MCF 10A (cell line): ENCODE data around the gene EPHA8. TPM values are rescaled to one million over a fixed set of nuclear protein-coding genes. Genes with fewer than 3 reads are reported as not detected.

Source experiments
- BruUV-seq: library from RNA; stranded (reverse); fragments of 400-500 nt; replicated peaks from 2 replicates; lab custom pipeline; 2021; lab: Mats Ljungman, UMichigan
- CTCF ChIA-PET: fragments of 300-600 bp; sonication (Branson Sonifier 250); formaldehyde crosslinking; extraction: SDS; loops from one replicate; lab custom pipeline; 2021; ENCODE audit warnings: antibody characterized with exemption, inconsistent platforms; lab: Yijun Ruan, JAX
- POLR2A ChIA-PET: fragments of 300-600, 350-650 bp; sonication (Branson Sonifier 250); formaldehyde crosslinking; extraction: SDS; loops from one replicate; lab custom pipeline; 2020; ENCODE audit warnings: antibody characterized with exemption, inconsistent platforms; lab: Yijun Ruan, JAX
- DNase-seq: peaks from one replicate; pipeline ENCODE4 v3.0.0-alpha.2; 2018; ENCODE audit not compliant: unreplicated experiment
- H3K27ac Mint-ChIP-seq: one replicate; pipeline ENCODE4 v1.8.0; 2022; ENCODE audit warnings: mild to moderate bottlenecking, low read depth, mixed read lengths; ENCODE audit not compliant: unreplicated experiment
- H3K27me3 Mint-ChIP-seq: one replicate; pipeline ENCODE4 v1.8.0; 2022; ENCODE audit warnings: mixed read lengths; ENCODE audit not compliant: insufficient read depth, unreplicated experiment
- H3K36me3 Mint-ChIP-seq: one replicate; pipeline ENCODE4 v1.8.0; 2022; ENCODE audit warnings: mild to moderate bottlenecking, moderate library complexity, mixed read lengths; ENCODE audit not compliant: insufficient read depth, unreplicated experiment
- H3K4me1 Mint-ChIP-seq: one replicate; pipeline ENCODE4 v1.8.0; 2022; ENCODE audit warnings: mixed read lengths; ENCODE audit not compliant: insufficient read depth, unreplicated experiment
- H3K4me3 Mint-ChIP-seq: one replicate; pipeline ENCODE4 v1.8.0; 2022; ENCODE audit warnings: mild to moderate bottlenecking, moderate library complexity, mixed read lengths; ENCODE audit not compliant: unreplicated experiment
- H3K9me3 Mint-ChIP-seq: one replicate; pipeline ENCODE4 v1.8.0; 2022; ENCODE audit warnings: mixed read lengths; ENCODE audit not compliant: unreplicated experiment
- CTCF ChIP-seq: fragments of 200-600 bp; IDR thresholded peaks from one replicate; pipeline ENCODE4 v1.8.0; 2022; ENCODE audit warnings: antibody characterized with exemption, mild to moderate bottlenecking; ENCODE audit not compliant: unreplicated experiment
- intact Hi-C: fragments of 100-400 bp; cut with micrococcal nuclease; formaldehyde crosslinking; loops from 2 replicates; pipeline ENCODE4 v1.14.1; 2022
- total RNA-seq: library from RNA; stranded (reverse); gene quantifications from 2 replicates; pipeline ENCODE4 v1.2.3, GENCODE V29; 2022

The EPHA8 gene
- total RNA-seq, 1 experiment from 2014 or later: not detected

GRCh38 chr1:22547818-22548462 is 15.3 kb upstream of the EPHA8 start:
- no peak for DNase-seq
- intact Hi-C loops: no loop called here
- Mint-ChIP-seq H3K36me3 (no peaks in the 10 kb centered on the region), H3K9me3 (no peaks in the 10 kb centered on the region), H3K27ac (no peak overlapping the region), H3K27me3 (peaks cover 51% of the 10 kb centered on the region), H3K4me1 (peaks cover 6% of the 10 kb centered on the region), H3K4me3 (no peak overlapping the region)
- no peak for TF ChIP-seq CTCF
- CTCF ChIA-PET: no interaction called here
- BruUV-seq: no TSS peak
- POLR2A ChIA-PET: interaction anchor here (0.7 kb wide), 1 partner anchor 781 kb away, joined by 5 read pairs; no protein-coding TSS in a partner anchor

GRCh38 chr1:22550021-22550420 is 13.3 kb upstream of the EPHA8 start:
- ChIA-PET POLR2A (no interaction called here), CTCF (interaction anchor here (0.6 kb wide), 1 partner anchor 1941 kb away, joined by 3 read pairs; no protein-coding TSS in a partner anchor)
- intact Hi-C loops: no loop called here
- Mint-ChIP-seq H3K36me3 (no peaks in the 10 kb centered on the region), H3K27ac (no peak overlapping the region), H3K4me1 (peaks cover 6% of the 10 kb centered on the region), H3K4me3 (no peak overlapping the region), H3K9me3 (no peaks in the 10 kb centered on the region), H3K27me3 (peaks cover 65% of the 10 kb centered on the region)
- TF ChIP-seq CTCF: no peak
- no peak for DNase-seq
- no TSS peak for BruUV-seq

GRCh38 chr1:22551591-22551990 is 11.7 kb upstream of the EPHA8 start:
- Mint-ChIP-seq H3K9me3 (no peaks in the 10 kb centered on the region), H3K27me3 (peaks cover 67% of the 10 kb centered on the region), H3K4me3 (no peak overlapping the region), H3K4me1 (peaks cover 6% of the 10 kb centered on the region), H3K27ac (no peak overlapping the region), H3K36me3 (no peaks in the 10 kb centered on the region)
- CTCF ChIA-PET: no interaction called here
- BruUV-seq: no TSS peak
- intact Hi-C loops: no loop called here
- POLR2A ChIA-PET: no interaction called here
- no peak for DNase-seq
- no peak for TF ChIP-seq CTCF

GRCh38 chr1:22552021-22552420 is 11.3 kb upstream of the EPHA8 start:
- H3K4me1 Mint-ChIP-seq: peaks cover 5% of the 10 kb centered on the region
- H3K4me3 Mint-ChIP-seq: no peak overlapping the region
- TF ChIP-seq CTCF: no peak
- ChIA-PET POLR2A (no interaction called here), CTCF (no interaction called here)
- no peak for DNase-seq
- intact Hi-C loops: no loop called here
- H3K27ac Mint-ChIP-seq: no peak overlapping the region
- H3K9me3 Mint-ChIP-seq: no peaks in the 10 kb centered on the region
- no peaks in the 10 kb centered on the region for H3K36me3 Mint-ChIP-seq
- peaks cover 67% of the 10 kb centered on the region for H3K27me3 Mint-ChIP-seq
- BruUV-seq: no TSS peak
